Chondrocyte (in vitro differentiated cells): ENCODE data around the gene IL25. TPM values are rescaled to one million over a fixed set of nuclear protein-coding genes. Genes with fewer than 3 reads are reported as not detected.
"Not testable (repeated sequence)": the region's sequence is repeated elsewhere in the genome, so short reads cannot be mapped to it uniquely, and the experiment has no call there.

Experiments
- DNase-seq: peaks from one replicate; pipeline ENCODE4 v3.0.0; 2021; ENCODE audit warnings: mixed read lengths, low spot score
- H3K27ac Mint-ChIP-seq: one replicate; pipeline ENCODE4 v1.8.0; 2021; ENCODE audit warnings: mild to moderate bottlenecking, moderate library complexity, mixed read lengths; ENCODE audit not compliant: unreplicated experiment
- H3K27me3 Mint-ChIP-seq: 2 replicates; pipeline ENCODE4 v1.8.0; 2021; ENCODE audit warnings: low read depth, mixed read lengths
- H3K36me3 Mint-ChIP-seq: 2 replicates; pipeline ENCODE4 v1.8.0; 2021; ENCODE audit warnings: low read depth, mixed read lengths
- H3K4me1 Mint-ChIP-seq: 2 replicates; pipeline ENCODE4 v1.8.0; 2021; ENCODE audit warnings: low read depth, mild to moderate bottlenecking, mixed read lengths
- H3K4me3 Mint-ChIP-seq: one replicate; pipeline ENCODE4 v1.8.0; 2021; ENCODE audit warnings: mild to moderate bottlenecking, moderate library complexity, mixed read lengths; ENCODE audit not compliant: unreplicated experiment
- H3K9me3 Mint-ChIP-seq: 2 replicates; pipeline ENCODE4 v1.8.0; 2021; ENCODE audit warnings: low read depth, mixed read lengths
- total RNA-seq: library from RNA; stranded (reverse); gene quantifications from 3 replicates; pipeline ENCODE4 v1.2.1, GENCODE V29; 2021
- TF ChIP-seq, protein P1 (sequence below): fragments of 200-600 bp; sonication (generic); IDR thresholded peaks from 2 replicates; pipeline ENCODE4 v1.5.0; 2021; ENCODE audit warnings: antibody characterized with exemption, mild to moderate bottlenecking, moderate library complexity

Gene IL25
- total RNA-seq, 1 donor from 2014 or later = not detected

DNA sequence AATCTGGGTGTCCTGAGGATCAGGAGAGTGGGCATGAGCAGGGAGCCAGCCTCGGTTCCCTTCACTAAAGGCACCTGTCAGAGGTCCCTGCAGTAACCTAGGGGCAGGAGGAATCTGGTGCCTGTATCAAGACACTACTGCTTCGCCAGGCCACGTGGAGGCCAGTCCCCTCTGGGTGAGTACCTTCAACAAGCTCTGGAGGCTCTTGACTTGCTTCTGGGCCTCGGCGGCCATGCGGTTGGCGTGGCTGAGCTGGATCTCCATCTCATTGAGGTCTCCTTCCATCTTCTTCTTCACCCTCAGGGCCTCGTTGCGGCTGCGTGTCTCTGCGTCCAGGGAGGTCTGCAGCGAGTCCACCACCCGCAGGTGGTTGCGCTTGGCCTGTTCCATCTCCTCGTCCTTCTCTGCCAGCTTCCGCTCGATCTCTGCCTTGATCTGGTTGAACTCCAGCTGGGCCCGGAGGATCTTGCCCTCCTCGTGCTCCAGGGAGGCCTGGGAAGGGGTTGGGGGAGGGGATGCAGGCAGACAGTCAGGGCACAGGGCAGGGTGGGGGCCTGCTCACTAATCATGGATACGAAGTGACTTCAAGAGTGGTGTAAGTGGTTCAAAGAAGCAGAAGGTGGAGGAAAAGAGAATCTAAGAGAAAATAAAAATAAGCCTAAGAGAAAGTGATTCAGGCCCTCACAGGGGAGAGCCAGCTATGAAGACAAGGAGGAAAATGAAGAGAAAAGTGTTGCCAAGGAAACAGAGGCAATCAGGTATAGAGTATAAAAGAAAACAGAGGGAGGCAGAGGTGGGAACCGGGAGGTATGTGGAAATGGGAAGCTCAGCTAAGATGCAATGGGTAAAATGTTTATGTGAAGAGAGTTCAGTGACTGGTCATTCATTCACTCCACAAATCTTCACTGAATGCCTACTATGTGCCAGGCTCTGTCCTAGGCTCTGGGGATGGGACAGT lies 43.5 kb downstream of the IL25 start:
- peaks cover 47% of the 10 kb centered on the region for H3K27me3 Mint-ChIP-seq
- no peaks in the 10 kb centered on the region for H3K4me1 Mint-ChIP-seq
- H3K4me3 Mint-ChIP-seq = no peak overlapping the region
- H3K36me3 Mint-ChIP-seq = no peaks in the 10 kb centered on the region
- H3K27ac Mint-ChIP-seq = no peak overlapping the region
- TF ChIP-seq, protein P1, sequence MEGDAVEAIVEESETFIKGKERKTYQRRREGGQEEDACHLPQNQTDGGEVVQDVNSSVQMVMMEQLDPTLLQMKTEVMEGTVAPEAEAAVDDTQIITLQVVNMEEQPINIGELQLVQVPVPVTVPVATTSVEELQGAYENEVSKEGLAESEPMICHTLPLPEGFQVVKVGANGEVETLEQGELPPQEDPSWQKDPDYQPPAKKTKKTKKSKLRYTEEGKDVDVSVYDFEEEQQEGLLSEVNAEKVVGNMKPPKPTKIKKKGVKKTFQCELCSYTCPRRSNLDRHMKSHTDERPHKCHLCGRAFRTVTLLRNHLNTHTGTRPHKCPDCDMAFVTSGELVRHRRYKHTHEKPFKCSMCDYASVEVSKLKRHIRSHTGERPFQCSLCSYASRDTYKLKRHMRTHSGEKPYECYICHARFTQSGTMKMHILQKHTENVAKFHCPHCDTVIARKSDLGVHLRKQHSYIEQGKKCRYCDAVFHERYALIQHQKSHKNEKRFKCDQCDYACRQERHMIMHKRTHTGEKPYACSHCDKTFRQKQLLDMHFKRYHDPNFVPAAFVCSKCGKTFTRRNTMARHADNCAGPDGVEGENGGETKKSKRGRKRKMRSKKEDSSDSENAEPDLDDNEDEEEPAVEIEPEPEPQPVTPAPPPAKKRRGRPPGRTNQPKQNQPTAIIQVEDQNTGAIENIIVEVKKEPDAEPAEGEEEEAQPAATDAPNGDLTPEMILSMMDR = no peak
- no peaks in the 10 kb centered on the region for H3K9me3 Mint-ChIP-seq
- no peak for DNase-seq

DNA sequence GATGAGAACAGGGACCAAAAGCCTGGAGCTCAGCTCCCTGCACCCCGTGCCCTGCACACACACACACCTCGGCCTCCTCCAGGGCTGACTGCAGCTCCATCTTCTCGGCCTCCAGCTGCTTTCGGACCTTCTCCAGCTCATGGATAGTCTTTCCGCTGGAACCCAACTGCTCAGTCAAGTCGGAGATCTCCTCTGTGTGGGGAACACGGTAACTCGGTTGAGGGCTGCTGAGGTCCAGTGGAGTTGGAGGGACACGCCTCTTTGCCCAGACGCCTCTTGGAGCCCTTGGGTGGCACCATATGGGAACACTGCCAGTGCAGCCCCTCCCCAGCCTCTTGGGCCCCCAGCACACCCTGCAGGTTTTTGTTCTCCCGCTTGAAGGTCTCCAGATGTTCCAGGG lies 44.2 kb downstream of the IL25 start:
- Mint-ChIP-seq H3K27me3 (peaks cover 41% of the 10 kb centered on the region), H3K9me3 (no peaks in the 10 kb centered on the region), H3K4me3 (no peak overlapping the region), H3K4me1 (no peaks in the 10 kb centered on the region), H3K27ac (no peak overlapping the region), H3K36me3 (no peaks in the 10 kb centered on the region)
- DNase-seq = no peak
- TF ChIP-seq, protein P1 = no peak

DNA sequence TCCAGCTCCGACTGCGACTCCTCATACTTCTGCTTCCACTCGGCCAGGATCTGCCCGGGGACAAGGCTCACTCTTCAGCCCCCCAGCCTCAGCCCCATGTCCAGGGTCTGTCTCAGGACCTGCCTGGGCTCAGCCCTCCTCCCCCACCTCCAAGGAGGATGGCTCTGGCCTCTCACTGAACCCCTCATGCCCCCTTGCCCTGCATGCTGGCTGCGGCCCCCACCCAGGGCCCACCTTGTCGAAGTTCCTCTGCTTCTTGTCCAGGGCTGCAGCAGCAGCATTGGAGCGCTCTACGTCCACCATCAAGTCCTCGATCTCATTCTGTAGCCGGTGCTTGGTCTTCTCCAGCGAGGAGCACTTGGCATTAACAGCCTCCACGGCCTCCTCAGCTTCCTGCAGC lies 44.7 kb downstream of the IL25 start:
- H3K9me3 Mint-ChIP-seq, H3K4me3 Mint-ChIP-seq, H3K27ac Mint-ChIP-seq, DNase-seq, H3K36me3 Mint-ChIP-seq, H3K4me1 Mint-ChIP-seq: not testable (repeated sequence)
- H3K27me3 Mint-ChIP-seq = peaks cover 40% of the 10 kb centered on the region

DNA sequence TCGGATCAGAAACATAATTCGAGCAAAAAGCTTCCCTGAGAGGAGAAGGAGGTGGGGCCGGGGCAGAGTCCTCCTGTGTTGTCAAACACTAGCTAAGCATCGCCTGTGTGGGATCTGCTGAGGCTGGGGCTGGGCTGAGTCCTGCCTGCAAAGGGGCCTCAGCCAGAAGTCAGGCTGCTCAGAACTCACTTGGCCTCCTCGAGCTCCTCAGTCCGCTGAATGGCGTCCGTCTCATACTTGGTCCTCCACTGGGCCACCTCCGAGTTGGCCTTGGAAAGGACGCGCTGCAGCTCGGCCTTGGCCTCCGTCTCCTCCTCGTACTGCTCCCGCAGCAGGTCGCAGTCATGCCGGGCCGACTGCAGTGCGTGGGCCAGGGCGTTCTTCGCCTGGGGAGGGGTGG lies 45.4 kb downstream of the IL25 start:
- TF ChIP-seq, protein P1 = no peak
- peaks cover 38% of the 10 kb centered on the region for H3K27me3 Mint-ChIP-seq
- no peaks in the 10 kb centered on the region for H3K36me3 Mint-ChIP-seq
- H3K4me3 Mint-ChIP-seq = no peak overlapping the region
- no peak for DNase-seq
- no peaks in the 10 kb centered on the region for H3K9me3 Mint-ChIP-seq
- no peak overlapping the region for H3K27ac Mint-ChIP-seq
- no peaks in the 10 kb centered on the region for H3K4me1 Mint-ChIP-seq

DNA sequence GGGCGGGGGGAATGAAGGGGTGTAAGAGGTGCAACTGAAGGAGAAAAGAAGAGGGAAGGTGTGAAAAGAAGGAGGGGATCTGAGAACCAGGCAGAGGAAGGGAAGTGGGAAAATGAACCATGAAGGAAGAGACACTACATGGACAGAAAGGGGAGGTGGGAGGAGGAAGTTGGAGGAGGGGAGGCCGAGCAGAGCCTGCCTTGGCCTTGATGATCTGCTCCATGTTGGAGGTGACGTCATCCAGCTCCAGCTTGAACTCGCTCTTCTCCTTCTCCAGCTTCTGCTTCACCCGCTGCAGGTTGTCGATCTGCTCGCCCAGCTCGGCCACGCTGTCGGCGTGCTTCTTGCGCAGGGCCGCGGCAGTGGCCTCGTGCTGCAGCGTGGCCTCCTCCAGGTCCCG lies 47.0 kb downstream of the IL25 start:
- not testable (repeated sequence) for H3K36me3 Mint-ChIP-seq, DNase-seq, H3K4me3 Mint-ChIP-seq, H3K27ac Mint-ChIP-seq, H3K9me3 Mint-ChIP-seq, H3K4me1 Mint-ChIP-seq
- H3K27me3 Mint-ChIP-seq = peaks cover 35% of the 10 kb centered on the region

DNA sequence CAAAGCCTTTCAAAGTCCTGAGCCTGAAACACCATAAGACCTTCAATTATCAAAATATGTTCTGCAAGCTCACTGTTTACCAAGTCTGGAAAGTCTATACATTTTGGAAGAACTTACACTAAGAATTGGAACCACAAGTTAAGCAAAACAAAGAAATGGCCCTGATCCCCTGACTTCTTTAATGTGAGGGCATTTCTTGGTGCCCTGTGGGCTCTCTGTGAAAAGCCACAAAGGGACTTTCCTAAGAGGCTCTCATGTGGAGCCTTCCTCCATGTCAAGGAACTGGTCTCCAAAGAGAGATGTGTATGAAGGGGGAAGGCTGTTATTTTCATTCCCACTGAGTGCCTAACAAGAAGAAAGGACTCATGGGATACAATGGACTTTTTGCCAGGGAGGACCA lies 49.0 kb downstream of the IL25 start:
- DNase-seq = no peak
- Mint-ChIP-seq H3K4me1 (no peaks in the 10 kb centered on the region), H3K4me3 (no peak overlapping the region), H3K9me3 (no peaks in the 10 kb centered on the region), H3K27ac (no peak overlapping the region), H3K27me3 (peaks cover 31% of the 10 kb centered on the region), H3K36me3 (no peaks in the 10 kb centered on the region)
- TF ChIP-seq, protein P1 = no peak
